K562 (cell line): Measurements from ENCODE around the gene GEMIN4.

Experiments used
- ATF1 ChIP-seq, 2 experiments: fragments of 450-650 bp in 1 of 2; IDR thresholded peaks; 2 replicates each; pipeline ENCODE4 v1.6.1; 2016; ENCODE audit warnings: missing compliant biosample characterization in 1 of 2, missing genetic modification characterization in 1 of 2
- ATF2 ChIP-seq: sonication (generic); formaldehyde crosslinking; IDR thresholded peaks from 2 replicates; pipeline ENCODE4 v1.8.1; 2022; ENCODE audit warnings: missing genetic modification reagents
- BCL6 ChIP-seq: fragments of 250-450 bp; sonication (Bioruptor Pico); IDR thresholded peaks from 2 replicates; pipeline ENCODE4 v1.4.0; 2020
- BDP1 ChIP-seq: IDR thresholded peaks from 3 replicates; pipeline ENCODE4 v1.6.1; 2011; ENCODE audit not compliant: insufficient read length, insufficient read depth
- CTCF ChIP-seq, 3 experiments: IDR thresholded peaks in 2 of 3; conservative IDR thresholded peaks in 1 of 3; 2 replicates each; pipeline ENCODE4 v1.5.1; 2011 to 2012; ENCODE audit warnings: low read length in 3 of 3, mild to moderate bottlenecking in 3 of 3, control low read depth in 2 of 3, improper control_type of control experiment in 1 of 3, inconsistent platforms in 1 of 3, low read depth in 1 of 3, mixed read lengths in 1 of 3, moderate library complexity in 1 of 3; ENCODE audit not compliant: insufficient read depth in 2 of 3
- FOXM1 ChIP-seq, 2 experiments: fragments of 450-650 bp in 1 of 2; sonication (generic) in 1 of 2; formaldehyde crosslinking in 1 of 2; IDR thresholded peaks; 2 replicates each; pipeline versions ENCODE4 v1.6.1 to v1.9.0; 2017 to 2022; ENCODE audit warnings: low read depth in 2 of 2, mild to moderate bottlenecking in 2 of 2, missing genetic modification reagents in 1 of 2, moderate library complexity in 1 of 2
- JUNB ChIP-seq: fragments of 450-650 bp; formaldehyde crosslinking; conservative IDR thresholded peaks from 2 replicates; pipeline ENCODE4 v1.4.0; 2020; ENCODE audit warnings: mild to moderate bottlenecking
- MLX ChIP-seq, 2 experiments: fragments of 450-650 bp in 1 of 2; sonication (generic) in 1 of 2; formaldehyde crosslinking; conservative IDR thresholded peaks; 2 replicates each; pipeline versions ENCODE4 v1.4.0 to v1.8.1; 2020 to 2022; ENCODE audit warnings: mild to moderate bottlenecking in 1 of 2, missing genetic modification reagents in 1 of 2
- POLR2A ChIP-seq: fragments of 450-650 bp; conservative IDR thresholded peaks from 2 replicates; pipeline ENCODE4 v1.6.1; 2016
- POLR2AphosphoS2 ChIP-seq: IDR thresholded peaks from 2 replicates; pipeline ENCODE4 v1.6.1; 2012; ENCODE audit warnings: low read length, improper control_type of control experiment
- POLR2AphosphoS5 ChIP-seq: IDR thresholded peaks from 2 replicates; pipeline ENCODE4 v1.6.1; 2011; ENCODE audit warnings: mild to moderate bottlenecking, low read depth, low read length, moderate library complexity; ENCODE audit not compliant: control insufficient read depth, insufficient read depth
- ZNF140 ChIP-seq: fragments of 250-450 bp; sonication (Bioruptor Pico); IDR thresholded peaks from 2 replicates; pipeline ENCODE4 v1.8.0; 2021; ENCODE audit warnings: moderate library complexity, mild to moderate bottlenecking, inconsistent platforms

GRCh38 chr17:720706-721539 is 31.1 kb downstream of the GEMIN4 start:
- TF ChIP-seq CTCF (IDR thresholded peaks at IDR 0.05 in 2 of 3, conservative IDR thresholded peaks at IDR 0.05 in 1 of 3; ENCODE audit: insufficient read depth in 2 of 3, low read depth in 1 of 3, low read length in 3 of 3) (no peak), ATF1 (CRISPR knock-in tag; IDR thresholded peaks at IDR 0.05) (no peak), ATF1 (tag; IDR thresholded peaks at IDR 0.05) (no peak), FOXM1 (IDR thresholded peaks at IDR 0.05; ENCODE audit: low read depth) (no peak), FOXM1 (CRISPR knock-in tag; IDR thresholded peaks at IDR 0.05; ENCODE audit: low read depth) (no peak), BCL6 (CRISPR knock-in tag) (no peak), MLX (CRISPR knock-in tag; conservative IDR thresholded peaks at IDR 0.05) (no peak), POLR2A (no peak), POLR2AphosphoS5 (no peak), BDP1 (no peak), JUNB (CRISPR knock-in tag) (no peak), ZNF140 (CRISPR knock-in tag) (no peak), POLR2AphosphoS2 (no peak), ATF2 (CRISPR knock-in tag) (no peak)
